ENCODE measurements around the gene MRPL12.

- no peak for TF ChIP-seq CTCF (IDR thresholded peaks at IDR 0.05)
- TF ChIP-seq ZNF121 (CRISPR knock-in tag; IDR thresholded peaks at IDR 0.05) = no peak
- no peak for TF ChIP-seq ZBTB43 (CRISPR knock-in tag; IDR thresholded peaks at IDR 0.05)
- TF ChIP-seq ATF2 (CRISPR knock-in tag; IDR thresholded peaks at IDR 0.05; ENCODE audit: borderline replicate concordance, low read depth) = no peak
- TF ChIP-seq SP1 (CRISPR knock-in tag; conservative IDR thresholded peaks at IDR 0.05) = no peak
- TF ChIP-seq AR (CRISPR knock-in tag; IDR thresholded peaks at IDR 0.05) = no peak
- no peak for TF ChIP-seq MAX (CRISPR knock-in tag; IDR thresholded peaks at IDR 0.05)
- no peak for TF ChIP-seq ESRRA (CRISPR knock-in tag; IDR thresholded peaks at IDR 0.05; ENCODE audit: borderline replicate concordance)
- no peak for TF ChIP-seq SMAD4 (CRISPR knock-in tag; IDR thresholded peaks at IDR 0.05)
- no peak for TF ChIP-seq IRF1 (CRISPR knock-in tag; IDR thresholded peaks at IDR 0.05)
Observed at GRCh38 chr17:81700353-81701287, 2.5 kb upstream of the MRPL12 start.

Data from WTC11 (cell line).